ENCODE measurements around the gene SPEF2.

The SPEF2 gene

DNA sequence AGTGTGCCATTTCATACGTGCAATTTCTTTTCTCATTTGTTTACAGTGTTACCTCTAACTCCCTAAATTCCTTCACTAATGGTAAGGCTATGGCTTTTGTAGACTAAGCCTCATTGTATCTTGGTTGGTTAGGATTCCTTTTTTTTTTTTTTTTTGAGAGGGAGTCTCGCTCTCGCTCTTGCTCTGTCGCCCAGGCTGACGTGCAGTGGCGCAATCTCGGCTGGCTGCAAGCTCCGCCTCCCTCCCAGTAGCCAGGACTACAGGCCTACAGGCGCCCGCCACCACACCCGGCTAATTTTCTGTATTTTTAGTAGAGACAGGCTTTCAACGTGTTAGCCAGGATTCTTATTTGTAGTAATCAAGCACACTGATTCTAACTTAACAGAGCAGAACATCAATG lies 57.7 kb downstream of the SPEF2 start:
- H3K9ac ChIP-seq (ENCODE audit: low read depth in 1 of 2, low read length in 2 of 2): no peak overlapping the region
- H3K4me3 ChIP-seq (ENCODE audit: low read depth in 1 of 2, low read length in 2 of 2): no peak overlapping the region
- H3K9me3 ChIP-seq (ENCODE audit: control insufficient read depth in 1 of 2, low read length in 2 of 2): no peaks in the 10 kb centered on the region
- H3K36me3 ChIP-seq (ENCODE audit: control insufficient read depth in 1 of 2, insufficient read depth in 2 of 2, low read length in 2 of 2): no peaks in the 10 kb centered on the region
- no peaks in the 10 kb centered on the region for H3K27me3 ChIP-seq (ENCODE audit: control insufficient read depth in 1 of 2, insufficient read depth in 2 of 2, low read length in 2 of 2)
- no peaks in the 10 kb centered on the region for H3K4me1 ChIP-seq (ENCODE audit: control insufficient read depth in 1 of 2, insufficient read depth in 2 of 2, low read length in 2 of 2)
- H3K27ac ChIP-seq (ENCODE audit: low read depth, low read length): no peak overlapping the region

DNA sequence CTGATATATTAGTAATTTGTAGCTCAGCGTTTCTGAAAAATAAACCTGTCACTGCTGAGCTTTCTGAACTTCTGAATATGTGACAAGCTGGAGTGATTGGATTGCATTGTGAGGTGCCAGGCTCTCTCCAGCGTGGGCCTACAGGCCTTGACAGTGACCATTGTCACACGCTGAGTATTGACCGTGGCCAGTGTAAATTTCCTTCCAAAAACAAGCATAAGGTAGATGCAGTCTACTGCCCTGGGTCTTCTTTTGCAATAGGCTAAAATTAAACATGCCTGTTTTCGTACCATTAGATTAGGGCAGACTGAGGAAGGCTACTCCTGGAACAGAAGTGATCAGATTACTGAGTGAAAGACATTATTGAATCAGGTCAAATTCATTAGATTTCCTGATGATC lies 60.2 kb downstream of the SPEF2 start:
- no peaks in the 10 kb centered on the region for H3K9me3 ChIP-seq (ENCODE audit: control insufficient read depth in 1 of 2, low read length in 2 of 2)
- H3K27ac ChIP-seq (ENCODE audit: low read depth, low read length): no peak overlapping the region
- no peaks in the 10 kb centered on the region for H3K4me1 ChIP-seq (ENCODE audit: control insufficient read depth in 1 of 2, insufficient read depth in 2 of 2, low read length in 2 of 2)
- no peaks in the 10 kb centered on the region for H3K36me3 ChIP-seq (ENCODE audit: control insufficient read depth in 1 of 2, insufficient read depth in 2 of 2, low read length in 2 of 2)
- no peak overlapping the region for H3K9ac ChIP-seq (ENCODE audit: low read depth in 1 of 2, low read length in 2 of 2)
- no peaks in the 10 kb centered on the region for H3K27me3 ChIP-seq (ENCODE audit: control insufficient read depth in 1 of 2, insufficient read depth in 2 of 2, low read length in 2 of 2)
- H3K4me3 ChIP-seq (ENCODE audit: low read depth in 1 of 2, low read length in 2 of 2): no peak overlapping the region

DNA sequence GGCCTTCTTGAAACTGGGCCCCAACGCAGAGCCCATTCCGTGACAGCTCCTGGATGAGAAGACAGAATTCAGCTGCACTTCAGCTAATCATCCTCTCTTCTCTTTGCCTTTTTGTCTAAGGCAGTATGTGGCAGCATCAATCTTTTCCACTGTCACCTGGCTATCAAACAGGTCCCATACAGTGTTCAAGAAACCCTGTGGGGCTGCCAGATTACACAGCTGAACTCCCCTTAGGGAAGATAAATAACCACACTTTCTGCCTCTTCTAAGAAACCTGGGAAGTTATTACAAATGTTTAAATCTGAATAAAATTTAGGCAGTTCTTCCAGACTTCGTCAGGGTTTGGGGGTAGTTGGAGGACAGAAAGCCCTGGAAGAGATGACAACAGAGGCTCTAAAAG lies 61.0 kb downstream of the SPEF2 start:
- no peaks in the 10 kb centered on the region for H3K27me3 ChIP-seq (ENCODE audit: control insufficient read depth in 1 of 2, insufficient read depth in 2 of 2, low read length in 2 of 2)
- no peak overlapping the region for H3K9ac ChIP-seq (ENCODE audit: low read depth in 1 of 2, low read length in 2 of 2)

DNA sequence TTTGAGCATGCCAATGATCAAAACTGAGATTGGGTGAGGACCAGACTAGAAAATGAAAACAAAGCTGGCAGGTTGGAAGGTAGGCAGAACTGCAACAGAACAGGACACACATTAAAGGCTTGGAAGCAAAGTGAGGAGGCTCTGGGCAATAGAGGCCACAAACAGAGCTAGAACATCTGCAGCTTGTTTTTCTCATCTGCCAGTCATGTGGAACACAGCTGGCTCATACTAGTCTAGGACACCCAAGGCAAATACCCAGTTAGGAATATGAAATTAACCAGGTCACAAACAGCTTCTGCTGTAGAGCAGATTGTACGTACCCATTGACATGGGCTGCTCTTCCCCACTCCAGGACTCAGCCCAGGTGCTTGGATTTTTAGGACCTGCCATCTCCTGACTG lies 61.7 kb downstream of the SPEF2 start:
- no peak overlapping the region for H3K27ac ChIP-seq (ENCODE audit: low read depth, low read length)
- no peaks in the 10 kb centered on the region for H3K9me3 ChIP-seq (ENCODE audit: control insufficient read depth in 1 of 2, low read length in 2 of 2)
- no peaks in the 10 kb centered on the region for H3K27me3 ChIP-seq (ENCODE audit: control insufficient read depth in 1 of 2, insufficient read depth in 2 of 2, low read length in 2 of 2)
- no peaks in the 10 kb centered on the region for H3K36me3 ChIP-seq (ENCODE audit: control insufficient read depth in 1 of 2, insufficient read depth in 2 of 2, low read length in 2 of 2)
- H3K4me1 ChIP-seq (ENCODE audit: control insufficient read depth in 1 of 2, insufficient read depth in 2 of 2, low read length in 2 of 2): no peaks in the 10 kb centered on the region
- no peak overlapping the region for H3K9ac ChIP-seq (ENCODE audit: low read depth in 1 of 2, low read length in 2 of 2)
- no peak overlapping the region for H3K4me3 ChIP-seq (ENCODE audit: low read depth in 1 of 2, low read length in 2 of 2)

More for the DNA sequence above, 61.0 kb downstream of the SPEF2 start:
- H3K4me3 ChIP-seq (ENCODE audit: low read depth in 1 of 2, low read length in 2 of 2): no peak overlapping the region
- H3K27ac ChIP-seq (ENCODE audit: low read depth, low read length): no peak overlapping the region
- H3K36me3 ChIP-seq (ENCODE audit: control insufficient read depth in 1 of 2, insufficient read depth in 2 of 2, low read length in 2 of 2): no peaks in the 10 kb centered on the region
- no peaks in the 10 kb centered on the region for H3K9me3 ChIP-seq (ENCODE audit: control insufficient read depth in 1 of 2, low read length in 2 of 2)
- H3K4me1 ChIP-seq (ENCODE audit: control insufficient read depth in 1 of 2, insufficient read depth in 2 of 2, low read length in 2 of 2): no peaks in the 10 kb centered on the region

DNA sequence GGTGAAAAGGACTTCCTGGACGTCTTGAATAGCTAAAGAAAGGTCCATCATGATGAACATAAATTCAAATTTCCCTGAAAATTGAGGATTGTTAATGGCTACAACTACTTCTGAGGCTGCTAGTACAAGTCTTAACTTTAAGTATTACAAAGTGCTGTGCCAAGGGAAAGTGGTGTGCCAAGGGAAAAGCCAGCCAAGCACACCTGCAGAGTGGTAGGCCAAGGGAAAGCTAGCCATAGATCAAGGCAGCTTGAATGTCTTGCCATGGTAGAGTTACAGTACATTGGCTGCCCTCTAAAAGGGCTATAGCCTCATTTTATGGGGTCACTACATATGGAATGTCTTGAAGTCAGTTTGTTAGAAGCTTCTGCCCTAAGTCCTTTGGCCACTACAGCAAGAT lies 64.2 kb downstream of the SPEF2 start:
- Histone ChIP-seq H3K27me3 (ENCODE audit: control insufficient read depth in 1 of 2, insufficient read depth in 2 of 2, low read length in 2 of 2) (no peaks in the 10 kb centered on the region), H3K27ac (ENCODE audit: low read depth, low read length) (no peak overlapping the region), H3K36me3 (ENCODE audit: control insufficient read depth in 1 of 2, insufficient read depth in 2 of 2, low read length in 2 of 2) (no peaks in the 10 kb centered on the region), H3K4me1 (ENCODE audit: control insufficient read depth in 1 of 2, insufficient read depth in 2 of 2, low read length in 2 of 2) (no peaks in the 10 kb centered on the region), H3K9ac (ENCODE audit: low read depth in 1 of 2, low read length in 2 of 2) (no peak overlapping the region), H3K9me3 (ENCODE audit: control insufficient read depth in 1 of 2, low read length in 2 of 2) (no peaks in the 10 kb centered on the region), H3K4me3 (ENCODE audit: low read depth in 1 of 2, low read length in 2 of 2) (no peak overlapping the region)

DNA sequence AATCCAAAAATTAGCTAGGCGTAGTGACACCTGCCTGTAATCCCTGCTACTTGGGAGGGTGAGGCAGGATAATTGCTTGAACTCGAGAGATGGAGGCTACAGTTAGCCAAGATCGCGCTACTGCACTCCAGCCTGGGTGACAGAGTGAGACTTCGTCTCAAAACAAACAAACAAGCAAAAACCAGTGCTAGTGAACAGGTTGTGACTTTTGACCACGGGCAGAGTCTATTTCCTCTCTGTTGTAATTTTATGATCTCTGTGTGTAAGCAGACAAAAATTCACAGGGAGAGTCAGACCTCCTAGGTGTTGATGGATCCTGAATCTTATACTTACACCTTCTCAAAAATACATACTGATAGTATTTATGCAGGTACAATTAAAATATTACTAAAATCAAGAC lies 65.8 kb downstream of the SPEF2 start:
- Histone ChIP-seq H3K27ac (ENCODE audit: low read depth, low read length) (no peak overlapping the region), H3K36me3 (ENCODE audit: control insufficient read depth in 1 of 2, insufficient read depth in 2 of 2, low read length in 2 of 2) (no peaks in the 10 kb centered on the region), H3K27me3 (ENCODE audit: control insufficient read depth in 1 of 2, insufficient read depth in 2 of 2, low read length in 2 of 2) (no peaks in the 10 kb centered on the region)

DNA sequence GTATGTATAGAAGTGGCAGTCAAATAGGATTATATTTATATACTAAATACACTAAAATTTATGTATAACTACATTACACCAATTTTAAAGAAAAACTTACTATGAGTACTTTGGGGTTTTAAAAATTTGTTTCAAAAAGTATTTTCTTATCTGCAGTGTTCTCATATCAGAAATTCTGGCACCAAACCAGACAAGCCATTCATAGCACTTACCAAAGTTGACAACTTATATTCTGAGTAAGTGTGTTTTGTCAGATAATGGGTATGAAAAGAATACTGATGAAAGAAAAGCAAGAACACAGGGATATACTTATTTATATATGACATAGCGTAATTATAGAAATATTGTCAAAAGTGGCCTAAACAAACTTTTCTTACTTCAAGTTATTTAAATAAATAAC lies 67.5 kb downstream of the SPEF2 start:
- Histone ChIP-seq H3K27me3 (ENCODE audit: control insufficient read depth in 1 of 2, insufficient read depth in 2 of 2, low read length in 2 of 2) (no peaks in the 10 kb centered on the region), H3K4me1 (ENCODE audit: control insufficient read depth in 1 of 2, insufficient read depth in 2 of 2, low read length in 2 of 2) (no peaks in the 10 kb centered on the region), H3K4me3 (ENCODE audit: low read depth in 1 of 2, low read length in 2 of 2) (no peak overlapping the region), H3K36me3 (ENCODE audit: control insufficient read depth in 1 of 2, insufficient read depth in 2 of 2, low read length in 2 of 2) (no peaks in the 10 kb centered on the region), H3K9me3 (ENCODE audit: control insufficient read depth in 1 of 2, low read length in 2 of 2) (no peaks in the 10 kb centered on the region), H3K27ac (ENCODE audit: low read depth, low read length) (no peak overlapping the region), H3K9ac (ENCODE audit: low read depth in 1 of 2, low read length in 2 of 2) (no peak overlapping the region)

More for the DNA sequence above, 65.8 kb downstream of the SPEF2 start:
- Histone ChIP-seq H3K9ac (ENCODE audit: low read depth in 1 of 2, low read length in 2 of 2) (no peak overlapping the region), H3K4me1 (ENCODE audit: control insufficient read depth in 1 of 2, insufficient read depth in 2 of 2, low read length in 2 of 2) (no peaks in the 10 kb centered on the region), H3K4me3 (ENCODE audit: low read depth in 1 of 2, low read length in 2 of 2) (no peak overlapping the region), H3K9me3 (ENCODE audit: control insufficient read depth in 1 of 2, low read length in 2 of 2) (no peaks in the 10 kb centered on the region)

DNA sequence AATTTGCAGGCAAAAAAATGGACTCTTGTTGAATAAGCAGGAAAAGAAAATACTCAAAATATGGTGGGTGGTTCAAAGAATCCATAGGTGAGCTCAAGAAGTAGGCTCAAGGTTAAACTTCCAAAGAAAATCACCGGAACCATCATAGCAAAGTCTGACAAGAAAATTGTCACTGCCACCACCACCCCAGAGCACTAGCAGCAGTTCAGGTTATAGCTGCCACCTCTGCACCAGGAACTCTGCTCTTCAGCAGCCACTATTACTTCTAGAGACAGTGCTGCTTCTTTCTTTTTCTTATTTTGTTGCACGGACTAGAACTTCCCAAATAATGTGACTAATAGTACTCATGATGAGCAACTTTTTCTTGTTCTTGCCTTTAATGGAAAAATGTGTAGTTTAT lies 70.3 kb downstream of the SPEF2 start:
- Histone ChIP-seq H3K27me3 (ENCODE audit: control insufficient read depth in 1 of 2, insufficient read depth in 2 of 2, low read length in 2 of 2) (no peaks in the 10 kb centered on the region), H3K27ac (ENCODE audit: low read depth, low read length) (no peak overlapping the region), H3K4me3 (ENCODE audit: low read depth in 1 of 2, low read length in 2 of 2) (no peak overlapping the region), H3K9ac (ENCODE audit: low read depth in 1 of 2, low read length in 2 of 2) (no peak overlapping the region), H3K9me3 (ENCODE audit: control insufficient read depth in 1 of 2, low read length in 2 of 2) (no peaks in the 10 kb centered on the region), H3K4me1 (ENCODE audit: control insufficient read depth in 1 of 2, insufficient read depth in 2 of 2, low read length in 2 of 2) (no peaks in the 10 kb centered on the region), H3K36me3 (ENCODE audit: control insufficient read depth in 1 of 2, insufficient read depth in 2 of 2, low read length in 2 of 2) (no peaks in the 10 kb centered on the region)

DNA sequence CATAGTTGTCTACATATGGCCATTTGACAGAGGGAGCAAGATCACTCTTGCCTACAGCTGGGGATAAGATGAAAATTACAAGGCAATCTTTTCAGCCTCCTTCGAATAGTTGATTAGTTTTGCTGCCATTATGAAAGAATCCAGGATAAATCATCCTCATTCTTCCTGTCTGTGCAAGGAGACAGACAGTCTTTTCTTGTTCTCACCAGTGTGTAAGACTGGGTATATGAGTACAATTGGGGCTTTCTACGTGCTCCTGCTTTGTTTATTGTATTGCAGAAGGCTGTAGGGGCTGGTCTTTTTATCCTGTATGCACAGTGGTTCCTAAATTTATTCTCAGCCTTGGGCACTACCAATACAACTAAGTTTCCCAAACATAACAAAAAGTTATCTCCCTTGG lies 76.8 kb downstream of the SPEF2 start:
- H3K27ac ChIP-seq (ENCODE audit: low read depth, low read length): no peak overlapping the region
- H3K9me3 ChIP-seq (ENCODE audit: control insufficient read depth in 1 of 2, low read length in 2 of 2): no peaks in the 10 kb centered on the region
- no peaks in the 10 kb centered on the region for H3K4me1 ChIP-seq (ENCODE audit: control insufficient read depth in 1 of 2, insufficient read depth in 2 of 2, low read length in 2 of 2)
- H3K27me3 ChIP-seq (ENCODE audit: control insufficient read depth in 1 of 2, insufficient read depth in 2 of 2, low read length in 2 of 2): no peaks in the 10 kb centered on the region
- no peak overlapping the region for H3K9ac ChIP-seq (ENCODE audit: low read depth in 1 of 2, low read length in 2 of 2)
- no peaks in the 10 kb centered on the region for H3K36me3 ChIP-seq (ENCODE audit: control insufficient read depth in 1 of 2, insufficient read depth in 2 of 2, low read length in 2 of 2)
- no peak overlapping the region for H3K4me3 ChIP-seq (ENCODE audit: low read depth in 1 of 2, low read length in 2 of 2)

DNA sequence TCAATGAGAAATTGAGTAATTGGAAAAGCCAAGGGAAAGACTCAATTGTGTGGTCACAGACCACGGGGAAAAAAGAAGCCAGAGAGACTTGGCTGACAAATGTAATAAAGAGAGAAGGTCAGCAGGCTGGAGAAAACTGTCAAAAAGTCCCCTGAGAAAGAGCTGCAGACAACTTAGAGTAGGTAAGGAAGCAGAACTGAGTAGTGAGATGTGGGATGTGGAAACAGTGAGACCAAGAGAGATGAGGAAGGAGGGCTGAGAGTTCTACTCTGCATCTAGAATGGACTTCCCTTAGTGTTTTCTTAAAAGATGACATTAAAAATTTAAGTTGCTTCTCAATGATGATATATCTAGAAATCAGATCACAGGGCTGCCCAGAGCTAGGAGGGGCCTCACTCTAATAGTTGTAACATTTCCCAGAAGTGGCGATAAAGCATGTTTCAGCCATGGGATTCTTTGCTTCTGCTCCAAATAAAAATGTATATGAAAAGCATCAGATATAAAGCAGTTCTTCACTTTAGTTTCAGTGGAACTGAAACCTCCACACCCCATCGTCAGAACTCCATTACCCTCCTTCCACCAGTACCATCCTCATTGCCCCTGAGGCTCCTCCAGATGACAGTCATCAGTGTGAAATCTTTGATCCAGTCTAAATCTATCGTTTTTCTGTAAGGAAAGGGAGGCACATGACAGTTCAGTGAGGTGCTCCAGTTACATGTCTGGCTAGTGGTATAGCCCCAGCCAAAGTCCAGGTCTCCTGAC lies 80.6 kb downstream of the SPEF2 start:
- H3K27ac ChIP-seq (ENCODE audit: low read depth, low read length): no peak overlapping the region
- H3K9me3 ChIP-seq (ENCODE audit: control insufficient read depth in 1 of 2, low read length in 2 of 2): no peaks in the 10 kb centered on the region
- no peaks in the 10 kb centered on the region for H3K36me3 ChIP-seq (ENCODE audit: control insufficient read depth in 1 of 2, insufficient read depth in 2 of 2, low read length in 2 of 2)
- no peaks in the 10 kb centered on the region for H3K27me3 ChIP-seq (ENCODE audit: control insufficient read depth in 1 of 2, insufficient read depth in 2 of 2, low read length in 2 of 2)
- no peaks in the 10 kb centered on the region for H3K4me1 ChIP-seq (ENCODE audit: control insufficient read depth in 1 of 2, insufficient read depth in 2 of 2, low read length in 2 of 2)
- H3K9ac ChIP-seq (ENCODE audit: low read depth in 1 of 2, low read length in 2 of 2): no peak overlapping the region
- H3K4me3 ChIP-seq (ENCODE audit: low read depth in 1 of 2, low read length in 2 of 2): no peak overlapping the region

DNA sequence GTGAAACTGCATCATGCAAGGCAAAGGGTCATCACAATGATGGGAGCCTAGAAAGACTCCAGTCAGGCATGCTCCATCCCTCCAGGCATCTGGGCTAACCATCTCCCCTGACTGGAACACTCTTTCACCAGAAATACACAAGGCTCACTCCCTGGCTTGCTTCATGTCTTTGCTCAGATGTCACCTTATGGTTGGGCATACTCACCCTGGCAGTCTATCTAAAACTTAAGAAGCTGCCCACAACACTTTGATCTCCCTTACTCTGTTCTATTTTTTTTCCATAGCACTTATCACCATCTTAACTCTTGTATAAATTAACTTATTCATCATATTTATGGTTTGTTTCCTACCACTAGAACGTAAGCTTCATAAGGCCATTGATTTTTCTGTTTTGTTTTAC lies 90.0 kb downstream of the SPEF2 start:
- Histone ChIP-seq H3K27me3 (ENCODE audit: control insufficient read depth in 1 of 2, insufficient read depth in 2 of 2, low read length in 2 of 2) (no peaks in the 10 kb centered on the region), H3K36me3 (ENCODE audit: control insufficient read depth in 1 of 2, insufficient read depth in 2 of 2, low read length in 2 of 2) (no peaks in the 10 kb centered on the region), H3K27ac (ENCODE audit: low read depth, low read length) (no peak overlapping the region)

More for the DNA sequence above, 90.0 kb downstream of the SPEF2 start:
- no peaks in the 10 kb centered on the region for H3K4me1 ChIP-seq (ENCODE audit: control insufficient read depth in 1 of 2, insufficient read depth in 2 of 2, low read length in 2 of 2)
- H3K9ac ChIP-seq (ENCODE audit: low read depth in 1 of 2, low read length in 2 of 2): no peak overlapping the region
- no peaks in the 10 kb centered on the region for H3K9me3 ChIP-seq (ENCODE audit: control insufficient read depth in 1 of 2, low read length in 2 of 2)
- no peak overlapping the region for H3K4me3 ChIP-seq (ENCODE audit: low read depth in 1 of 2, low read length in 2 of 2)

Measured in duodenal mucosa (tissue), 2 donors.